ENCODE results near the gene C2orf74. TPM values are rescaled to one million over a fixed set of nuclear protein-coding genes. Genes with fewer than 3 reads are reported as not detected.
A peak's percentile ranks its signal among the peaks of the same experiment; 100 is the strongest.

Gene C2orf74
- total RNA-seq, 1 experiment from 2014 or later: 8.1 TPM

DNA sequence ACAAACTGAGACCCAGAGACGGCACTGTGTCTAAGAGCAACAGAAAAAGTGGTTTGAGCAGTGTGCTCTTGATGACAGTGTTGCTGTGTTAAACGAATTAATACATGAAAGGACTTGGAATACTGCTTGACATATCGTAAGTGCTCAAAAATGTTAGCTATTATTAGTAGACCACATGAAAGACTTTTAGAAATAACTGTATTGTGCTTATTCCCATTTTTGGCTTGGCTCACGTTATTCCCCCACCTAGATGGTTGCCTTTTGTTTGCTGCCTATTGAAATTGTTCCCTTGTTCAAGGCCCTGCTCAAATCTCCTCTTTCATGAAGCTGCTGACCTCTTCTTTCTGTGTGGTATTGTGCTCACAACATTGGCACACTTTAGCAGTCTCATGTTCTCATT lies 27.8 kb upstream of the C2orf74 start:
- ATAC-seq (no peak), DNase-seq (ENCODE audit: low spot score) (no peak)
- no peaks in the 10 kb centered on the region for H3K9me3 Mint-ChIP-seq
- CTCF ChIA-PET: no interaction called here
- TF ChIP-seq, protein P1, sequence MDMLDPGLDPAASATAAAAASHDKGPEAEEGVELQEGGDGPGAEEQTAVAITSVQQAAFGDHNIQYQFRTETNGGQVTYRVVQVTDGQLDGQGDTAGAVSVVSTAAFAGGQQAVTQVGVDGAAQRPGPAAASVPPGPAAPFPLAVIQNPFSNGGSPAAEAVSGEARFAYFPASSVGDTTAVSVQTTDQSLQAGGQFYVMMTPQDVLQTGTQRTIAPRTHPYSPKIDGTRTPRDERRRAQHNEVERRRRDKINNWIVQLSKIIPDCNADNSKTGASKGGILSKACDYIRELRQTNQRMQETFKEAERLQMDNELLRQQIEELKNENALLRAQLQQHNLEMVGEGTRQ (CRISPR knock-in tag; IDR thresholded peaks at IDR 0.05): no peak
- TF ChIP-seq ZNF425 (CRISPR knock-in tag; conservative IDR thresholded peaks at IDR 0.05): no peak
- no peak for TF ChIP-seq ERG (CRISPR knock-in tag; IDR thresholded peaks at IDR 0.05)
- TF ChIP-seq, protein P2, sequence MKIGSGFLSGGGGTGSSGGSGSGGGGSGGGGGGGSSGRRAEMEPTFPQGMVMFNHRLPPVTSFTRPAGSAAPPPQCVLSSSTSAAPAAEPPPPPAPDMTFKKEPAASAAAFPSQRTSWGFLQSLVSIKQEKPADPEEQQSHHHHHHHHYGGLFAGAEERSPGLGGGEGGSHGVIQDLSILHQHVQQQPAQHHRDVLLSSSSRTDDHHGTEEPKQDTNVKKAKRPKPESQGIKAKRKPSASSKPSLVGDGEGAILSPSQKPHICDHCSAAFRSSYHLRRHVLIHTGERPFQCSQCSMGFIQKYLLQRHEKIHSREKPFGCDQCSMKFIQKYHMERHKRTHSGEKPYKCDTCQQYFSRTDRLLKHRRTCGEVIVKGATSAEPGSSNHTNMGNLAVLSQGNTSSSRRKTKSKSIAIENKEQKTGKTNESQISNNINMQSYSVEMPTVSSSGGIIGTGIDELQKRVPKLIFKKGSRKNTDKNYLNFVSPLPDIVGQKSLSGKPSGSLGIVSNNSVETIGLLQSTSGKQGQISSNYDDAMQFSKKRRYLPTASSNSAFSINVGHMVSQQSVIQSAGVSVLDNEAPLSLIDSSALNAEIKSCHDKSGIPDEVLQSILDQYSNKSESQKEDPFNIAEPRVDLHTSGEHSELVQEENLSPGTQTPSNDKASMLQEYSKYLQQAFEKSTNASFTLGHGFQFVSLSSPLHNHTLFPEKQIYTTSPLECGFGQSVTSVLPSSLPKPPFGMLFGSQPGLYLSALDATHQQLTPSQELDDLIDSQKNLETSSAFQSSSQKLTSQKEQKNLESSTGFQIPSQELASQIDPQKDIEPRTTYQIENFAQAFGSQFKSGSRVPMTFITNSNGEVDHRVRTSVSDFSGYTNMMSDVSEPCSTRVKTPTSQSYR (CRISPR knock-in tag; IDR thresholded peaks at IDR 0.05): no peak
- TF ChIP-seq IRF1 (CRISPR knock-in tag; IDR thresholded peaks at IDR 0.05): no peak
- no peak for TF ChIP-seq CBFB (CRISPR knock-in tag; IDR thresholded peaks at IDR 0.05; ENCODE audit: low read depth)
- TF ChIP-seq CREM (CRISPR knock-in tag; IDR thresholded peaks at IDR 0.05): no peak
- TF ChIP-seq GRHL2 (CRISPR knock-in tag; IDR thresholded peaks at IDR 0.05; ENCODE audit: insufficient replicate concordance, severe bottlenecking): no peak
- TF ChIP-seq FOXJ3 (CRISPR knock-in tag; IDR thresholded peaks at IDR 0.05; ENCODE audit: borderline replicate concordance): no peak
- TF ChIP-seq IRF2 (CRISPR knock-in tag; IDR thresholded peaks at IDR 0.05; ENCODE audit: borderline replicate concordance, low read depth): no peak
- TF ChIP-seq ZNF219 (CRISPR knock-in tag; IDR thresholded peaks at IDR 0.05; ENCODE audit: borderline replicate concordance): no peak
- TF ChIP-seq TCF7 (CRISPR knock-in tag; IDR thresholded peaks at IDR 0.05; ENCODE audit: low read depth): no peak
- TF ChIP-seq ZNF416 (CRISPR knock-in tag; IDR thresholded peaks at IDR 0.05): no peak
- no peak for TF ChIP-seq ZNF232 (CRISPR knock-in tag; IDR thresholded peaks at IDR 0.05)
- TF ChIP-seq JUN (CRISPR knock-in tag; IDR thresholded peaks at IDR 0.05): no peak
- POLR2A ChIA-PET: no interaction called here
- H3K36me3 Mint-ChIP-seq: no peaks in the 10 kb centered on the region
- H3K27me3 Mint-ChIP-seq (ENCODE audit: low read depth): peaks cover 7% of the 10 kb centered on the region
- H3K27ac Mint-ChIP-seq: no peak overlapping the region
- H3K4me3 Mint-ChIP-seq: no peak overlapping the region
- no peaks in the 10 kb centered on the region for H3K4me1 Mint-ChIP-seq

GRCh38 chr2:61135510-61135909 lies 26.5 kb upstream of the C2orf74 start:
- Mint-ChIP-seq H3K9me3 (no peaks in the 10 kb centered on the region), H3K36me3 (no peaks in the 10 kb centered on the region), H3K4me1 (no peaks in the 10 kb centered on the region), H3K27me3 (ENCODE audit: low read depth) (peaks cover 7% of the 10 kb centered on the region), H3K27ac (no peak overlapping the region), H3K4me3 (no peak overlapping the region)
- CTCF ChIA-PET: interaction anchor here (1.0 to 1.4 kb wide), 3 partner anchors 9 to 42 kb away, joined by 3 to 8 read pairs (median 6); no protein-coding TSS in a partner anchor
- ATAC-seq: peak; percentile 39; the same call in 1 of the 2 replicates
- DNase-seq (ENCODE audit: low spot score): no peak
- POLR2A ChIA-PET: no interaction called here
- TF ChIP-seq E2F1 (CRISPR knock-in tag; IDR thresholded peaks at IDR 0.05) (no peak), TEAD4 (CRISPR knock-in tag; IDR thresholded peaks at IDR 0.05) (no peak), RELA (CRISPR knock-in tag; IDR thresholded peaks at IDR 0.05; ENCODE audit: borderline replicate concordance) (no peak), TEAD1 (CRISPR knock-in tag; IDR thresholded peaks at IDR 0.05) (no peak), MXD4 (CRISPR knock-in tag; IDR thresholded peaks at IDR 0.05; ENCODE audit: borderline replicate concordance) (no peak), FOXP1 (CRISPR knock-in tag; IDR thresholded peaks at IDR 0.05; ENCODE audit: borderline replicate concordance) (no peak), AR (CRISPR knock-in tag; IDR thresholded peaks at IDR 0.05) (no peak)
- TF ChIP-seq, protein P3, sequence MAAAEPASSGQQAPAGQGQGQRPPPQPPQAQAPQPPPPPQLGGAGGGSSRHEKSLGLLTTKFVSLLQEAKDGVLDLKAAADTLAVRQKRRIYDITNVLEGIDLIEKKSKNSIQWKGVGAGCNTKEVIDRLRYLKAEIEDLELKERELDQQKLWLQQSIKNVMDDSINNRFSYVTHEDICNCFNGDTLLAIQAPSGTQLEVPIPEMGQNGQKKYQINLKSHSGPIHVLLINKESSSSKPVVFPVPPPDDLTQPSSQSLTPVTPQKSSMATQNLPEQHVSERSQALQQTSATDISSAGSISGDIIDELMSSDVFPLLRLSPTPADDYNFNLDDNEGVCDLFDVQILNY (CRISPR knock-in tag; IDR thresholded peaks at IDR 0.05): no peak

Data from WTC11 (cell line).